C4-2B (cell line): ENCODE results near the gene SPON1.

Source experiments
- H3K27ac ChIP-seq: fragments of 450-650 bp; 2 replicates; pipeline ENCODE4 v1.5.1; 2017
- CTCF ChIP-seq: fragments of 450-650 bp; conservative IDR thresholded peaks from 2 replicates; pipeline ENCODE4 v1.5.1; 2017; ENCODE audit warnings: mild to moderate bottlenecking
- ZFX ChIP-seq: fragments of 450-650 bp; IDR thresholded peaks from 2 replicates; pipeline ENCODE4 v1.6.1; 2017

Gene SPON1

GRCh38 chr11:14093065-14093464 is 130.5 kb downstream of the SPON1 start:
- H3K27ac ChIP-seq = no peak overlapping the region
- TF ChIP-seq CTCF (no peak), ZFX (no peak)

- no peak overlapping the region for H3K27ac ChIP-seq
- TF ChIP-seq ZFX (no peak), CTCF (no peak)
Observed at GRCh38 chr11:14094481-14095037, 132.0 kb downstream of the SPON1 start.

GRCh38 chr11:14095882-14096281 is 133.4 kb downstream of the SPON1 start:
- no peak for TF ChIP-seq CTCF
- TF ChIP-seq ZFX = no peak
- H3K27ac ChIP-seq = no peak overlapping the region

- TF ChIP-seq CTCF (no peak), ZFX (no peak)
- no peak overlapping the region for H3K27ac ChIP-seq
Observed at GRCh38 chr11:14096606-14097005, 134.1 kb downstream of the SPON1 start.

GRCh38 chr11:14101388-14101787 is 138.9 kb downstream of the SPON1 start:
- no peak overlapping the region for H3K27ac ChIP-seq
- no peak for TF ChIP-seq CTCF
- no peak for TF ChIP-seq ZFX

- no peak for TF ChIP-seq ZFX
- TF ChIP-seq CTCF = no peak
- H3K27ac ChIP-seq = no peak overlapping the region
Observed at GRCh38 chr11:14102766-14103165, 140.2 kb downstream of the SPON1 start.

GRCh38 chr11:14105446-14105845 is 142.9 kb downstream of the SPON1 start:
- TF ChIP-seq CTCF (no peak), ZFX (no peak)
- no peak overlapping the region for H3K27ac ChIP-seq
